GM19395 (cell line): ENCODE measurements around the gene PLSCR1.
"Not testable (repeated sequence)": the region's sequence is repeated elsewhere in the genome, so short reads cannot be mapped to it uniquely, and the experiment has no call there.

Source experiments
- ATAC-seq: cut with Tn5 transposase; IDR thresholded peaks from one replicate; pipeline ENCODE4 v1.9.1; 2021; ENCODE audit warnings: mild to moderate bottlenecking, moderate library complexity; ENCODE audit not compliant: unreplicated experiment

Gene PLSCR1

GRCh38 chr3:146519810-146520209 lies 24.6 kb downstream of the PLSCR1 start:
- ATAC-seq, result no peak

GRCh38 chr3:146517684-146518435 lies 26.5 kb downstream of the PLSCR1 start:
- ATAC-seq, result no peak

- no peak for ATAC-seq
Observed at GRCh38 chr3:146513386-146514051, 30.9 kb downstream of the PLSCR1 start.

GRCh38 chr3:146511402-146512134 lies 32.8 kb downstream of the PLSCR1 start:
- ATAC-seq, result no peak

- no peak for ATAC-seq
Observed at GRCh38 chr3:146507331-146508120, 36.9 kb downstream of the PLSCR1 start.

- ATAC-seq, result no peak
Observed at GRCh38 chr3:146505516-146505915, 38.9 kb downstream of the PLSCR1 start.

- no peak for ATAC-seq
Observed at GRCh38 chr3:146504498-146505197, 39.8 kb downstream of the PLSCR1 start.

GRCh38 chr3:146503461-146504202 lies 40.8 kb downstream of the PLSCR1 start:
- ATAC-seq, result peak; percentile 99

GRCh38 chr3:146502887-146503460 lies 41.4 kb downstream of the PLSCR1 start:
- no peak for ATAC-seq

- peak; percentile 44 for ATAC-seq
Observed at GRCh38 chr3:146501752-146502151, 42.7 kb downstream of the PLSCR1 start.

- ATAC-seq, result no peak
Observed at GRCh38 chr3:146499701-146500100, 44.7 kb downstream of the PLSCR1 start.

GRCh38 chr3:146498002-146498736 lies 46.2 kb downstream of the PLSCR1 start:
- no peak for ATAC-seq

GRCh38 chr3:146497145-146497843 lies 47.1 kb downstream of the PLSCR1 start:
- ATAC-seq, result not testable (repeated sequence)

- no peak for ATAC-seq
Observed at GRCh38 chr3:146496726-146497125, 47.7 kb downstream of the PLSCR1 start.

- no peak for ATAC-seq
Observed at GRCh38 chr3:146496251-146496650, 48.2 kb downstream of the PLSCR1 start.

- no peak for ATAC-seq
Observed at GRCh38 chr3:146493761-146494160, 50.6 kb downstream of the PLSCR1 start.

- ATAC-seq, result no peak
Observed at GRCh38 chr3:146493221-146493620, 51.2 kb downstream of the PLSCR1 start.

GRCh38 chr3:146491303-146491702 lies 53.1 kb downstream of the PLSCR1 start:
- ATAC-seq, result no peak
